Measurements from ENCODE around the gene ARID1A. TPM values are rescaled to one million over a fixed set of nuclear protein-coding genes. Genes with fewer than 3 reads are reported as not detected.

The ARID1A gene
- total and polyA plus RNA-seq, 12 donors, result 14.5 to 62.5 (median 43.5) TPM

DNA sequence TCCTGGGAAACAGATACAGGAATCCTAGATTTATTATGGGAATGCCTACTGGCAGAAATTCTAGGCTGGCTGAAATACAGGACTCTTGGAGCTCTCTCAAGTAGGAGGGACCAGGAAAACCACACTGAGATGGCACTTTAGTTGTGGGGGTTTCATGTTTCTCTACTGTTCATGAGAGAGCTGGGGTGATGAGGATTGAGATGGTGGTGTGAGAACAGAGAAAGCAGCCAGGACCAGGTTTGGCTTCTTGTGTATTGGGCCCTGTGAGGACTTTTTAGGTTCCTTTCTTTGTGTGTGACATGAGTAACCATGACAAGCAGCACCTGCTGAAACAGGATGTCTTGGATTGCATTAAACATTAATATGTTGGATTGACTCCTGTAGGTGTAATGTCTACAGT, 4.9 kb downstream of the ARID1A start:
- H3K27me3 ChIP-seq, result no peaks in the 10 kb centered on the region
- TF ChIP-seq, protein P1, sequence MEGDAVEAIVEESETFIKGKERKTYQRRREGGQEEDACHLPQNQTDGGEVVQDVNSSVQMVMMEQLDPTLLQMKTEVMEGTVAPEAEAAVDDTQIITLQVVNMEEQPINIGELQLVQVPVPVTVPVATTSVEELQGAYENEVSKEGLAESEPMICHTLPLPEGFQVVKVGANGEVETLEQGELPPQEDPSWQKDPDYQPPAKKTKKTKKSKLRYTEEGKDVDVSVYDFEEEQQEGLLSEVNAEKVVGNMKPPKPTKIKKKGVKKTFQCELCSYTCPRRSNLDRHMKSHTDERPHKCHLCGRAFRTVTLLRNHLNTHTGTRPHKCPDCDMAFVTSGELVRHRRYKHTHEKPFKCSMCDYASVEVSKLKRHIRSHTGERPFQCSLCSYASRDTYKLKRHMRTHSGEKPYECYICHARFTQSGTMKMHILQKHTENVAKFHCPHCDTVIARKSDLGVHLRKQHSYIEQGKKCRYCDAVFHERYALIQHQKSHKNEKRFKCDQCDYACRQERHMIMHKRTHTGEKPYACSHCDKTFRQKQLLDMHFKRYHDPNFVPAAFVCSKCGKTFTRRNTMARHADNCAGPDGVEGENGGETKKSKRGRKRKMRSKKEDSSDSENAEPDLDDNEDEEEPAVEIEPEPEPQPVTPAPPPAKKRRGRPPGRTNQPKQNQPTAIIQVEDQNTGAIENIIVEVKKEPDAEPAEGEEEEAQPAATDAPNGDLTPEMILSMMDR (IDR thresholded peaks at IDR 0.05), result no peak
- H3K36me3 ChIP-seq, result peaks cover 0 to 11% (median 0%) of the 10 kb centered on the region in 9 donors
- peaks cover 16 to 81% (median 75%) of the 10 kb centered on the region in 9 donors for H3K4me1 ChIP-seq
- DNase-seq, result no peak
- H3K9me3 ChIP-seq, result no peaks in the 10 kb centered on the region
- no peak for ATAC-seq
- peak overlapping the region in 3 of 10 donors; percentile 1 to 4 (median 1) for H3K4me3 ChIP-seq
- intact Hi-C loops (cut with DNase I), result no loop called here
- peak overlapping the region in 6 of 10 donors; percentile 4 to 98 (median 12) for H3K27ac ChIP-seq

DNA sequence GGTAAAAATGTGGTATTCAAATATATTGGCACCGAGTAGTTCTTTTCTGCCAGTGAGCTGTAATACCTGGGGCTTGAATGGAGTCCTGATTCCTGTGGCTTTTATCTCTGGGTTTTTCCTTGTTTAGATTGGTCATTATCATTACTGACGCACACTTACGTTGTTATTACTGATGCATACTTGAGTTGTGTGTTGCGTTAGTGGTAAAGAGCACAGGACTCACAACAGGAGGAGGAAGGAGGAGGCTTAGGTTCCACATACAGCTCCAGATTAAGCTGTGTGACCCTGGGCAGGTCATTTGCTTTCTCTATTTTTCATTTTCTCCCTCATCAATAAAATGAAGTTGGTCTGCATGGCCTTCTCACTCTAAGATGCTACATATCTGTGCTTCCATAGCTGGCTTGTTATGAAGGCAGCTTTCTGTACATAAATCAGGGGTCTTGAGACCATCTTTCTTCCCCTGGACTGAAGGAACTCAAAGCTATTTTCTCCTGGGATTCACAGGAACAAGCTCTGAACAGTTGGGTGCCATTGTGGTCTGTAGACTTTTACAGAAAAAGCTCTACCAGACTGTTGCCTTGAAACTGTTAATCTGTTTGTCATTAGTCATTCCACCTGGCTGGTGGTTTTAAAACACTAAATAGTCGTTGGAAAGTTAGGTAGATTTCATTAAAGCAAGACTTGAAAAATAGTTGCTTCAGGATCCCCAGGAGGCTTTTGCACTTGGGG, 5.6 kb downstream of the ARID1A start:
- 34 to 45% methylated on average over 5 of the region's 5 CpGs for WGBS, 2 donors
- Histone ChIP-seq H3K27ac (peak overlapping the region in 5 of 10 donors; percentile 6 to 98 (median 45)), H3K4me3 (peak overlapping the region in 2 of 10 donors; percentile 1 to 10), H3K27me3 (no peaks in the 10 kb centered on the region), H3K9me3 (no peaks in the 10 kb centered on the region), H3K36me3 (peaks cover 0 to 11% (median 0%) of the 10 kb centered on the region in 9 donors), H3K4me1 (peaks cover 20 to 88% (median 82%) of the 10 kb centered on the region in 9 donors)
- DNase-seq (no peak), ATAC-seq (no peak)
- intact Hi-C loops (cut with DNase I), result no loop called here
- TF ChIP-seq, protein P1 (IDR thresholded peaks at IDR 0.05), result no peak

DNA sequence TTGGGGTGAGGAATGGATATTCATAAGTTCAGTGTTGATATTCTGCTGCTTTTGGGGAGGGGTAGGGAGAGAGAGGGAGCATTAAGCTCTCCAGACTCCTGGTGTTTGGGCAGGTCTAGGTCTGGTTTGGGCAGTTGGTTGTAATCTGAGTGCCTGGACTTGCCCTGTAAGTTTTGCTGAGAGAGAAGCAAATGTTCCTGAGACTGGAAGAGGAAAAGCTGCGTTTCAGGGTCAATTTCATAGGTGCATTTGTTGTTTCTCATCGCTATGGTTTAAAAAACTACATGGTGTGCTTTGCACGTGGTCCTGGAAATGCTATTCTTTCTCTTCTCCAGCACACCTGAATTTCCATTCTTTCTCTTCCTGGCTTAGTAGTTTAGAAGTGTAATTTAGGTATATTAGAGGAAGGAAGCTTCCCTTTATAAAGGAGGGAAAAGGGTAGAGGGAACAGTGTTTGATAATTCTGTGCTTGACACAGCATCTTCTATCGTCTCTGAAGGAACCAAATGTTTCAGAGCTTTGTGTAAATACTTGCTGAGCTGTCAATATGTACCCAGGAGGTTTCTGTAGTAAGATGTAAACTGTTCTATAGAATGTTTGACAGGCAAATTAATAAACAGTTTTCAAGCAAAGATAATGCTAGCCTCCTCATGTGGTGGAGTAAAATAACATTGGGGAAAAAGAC, 6.3 kb downstream of the ARID1A start:
- 14 to 17% methylated on average over 4 of the region's 4 CpGs for WGBS, 2 donors
- no peak for DNase-seq
- Histone ChIP-seq H3K27ac (peak overlapping the region in 5 of 10 donors; percentile 6 to 96 (median 23)), H3K4me3 (peak overlapping the region in 1 of 10 donors; percentile 10), H3K27me3 (no peaks in the 10 kb centered on the region), H3K9me3 (no peaks in the 10 kb centered on the region), H3K36me3 (peaks cover 0 to 11% (median 0%) of the 10 kb centered on the region in 9 donors), H3K4me1 (peaks cover 21 to 94% (median 90%) of the 10 kb centered on the region in 9 donors)
- TF ChIP-seq, protein P1 (IDR thresholded peaks at IDR 0.05), result no peak
- no peak for ATAC-seq
- intact Hi-C loops (cut with DNase I), result no loop called here

DNA sequence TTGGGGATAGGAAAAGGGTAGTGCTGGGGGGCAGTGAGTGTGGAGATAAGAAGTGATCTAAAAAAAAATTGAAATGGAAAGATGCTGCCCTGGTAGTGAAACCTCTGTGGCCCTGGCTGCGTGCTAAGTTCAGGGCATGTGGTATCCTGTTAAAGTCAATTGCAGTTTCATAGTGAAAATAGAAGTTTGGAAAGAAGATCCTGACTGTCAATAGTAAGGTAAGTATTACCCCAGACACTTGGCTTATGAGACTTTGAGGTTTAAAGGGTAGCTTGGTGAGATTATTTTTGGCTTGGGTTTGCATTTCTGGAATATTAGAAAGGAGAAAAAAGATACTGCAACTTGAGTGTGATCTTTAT, 6.8 kb downstream of the ARID1A start:
- peak overlapping the region in 4 of 10 donors; percentile 8 to 23 (median 16) for H3K27ac ChIP-seq
- intact Hi-C loops (cut with DNase I), result no loop called here

More for the DNA sequence above, 6.8 kb downstream of the ARID1A start:
- Histone ChIP-seq H3K4me3 (no peak overlapping the region), H3K36me3 (peaks cover 0 to 15% (median 0%) of the 10 kb centered on the region in 9 donors), H3K4me1 (peaks cover 21 to 99% (median 95%) of the 10 kb centered on the region in 9 donors), H3K27me3 (no peaks in the 10 kb centered on the region), H3K9me3 (no peaks in the 10 kb centered on the region)
- 20 to 25% methylated on average over 1 of the region's 1 CpG for WGBS, 2 donors
- ATAC-seq, result no peak
- TF ChIP-seq, protein P1 (IDR thresholded peaks at IDR 0.05), result no peak
- DNase-seq, result no peak

Data from heart right ventricle (tissue), 16 donors.